ENCODE measurements around the gene RASGRP3.

RASGRP3 gene

DNA sequence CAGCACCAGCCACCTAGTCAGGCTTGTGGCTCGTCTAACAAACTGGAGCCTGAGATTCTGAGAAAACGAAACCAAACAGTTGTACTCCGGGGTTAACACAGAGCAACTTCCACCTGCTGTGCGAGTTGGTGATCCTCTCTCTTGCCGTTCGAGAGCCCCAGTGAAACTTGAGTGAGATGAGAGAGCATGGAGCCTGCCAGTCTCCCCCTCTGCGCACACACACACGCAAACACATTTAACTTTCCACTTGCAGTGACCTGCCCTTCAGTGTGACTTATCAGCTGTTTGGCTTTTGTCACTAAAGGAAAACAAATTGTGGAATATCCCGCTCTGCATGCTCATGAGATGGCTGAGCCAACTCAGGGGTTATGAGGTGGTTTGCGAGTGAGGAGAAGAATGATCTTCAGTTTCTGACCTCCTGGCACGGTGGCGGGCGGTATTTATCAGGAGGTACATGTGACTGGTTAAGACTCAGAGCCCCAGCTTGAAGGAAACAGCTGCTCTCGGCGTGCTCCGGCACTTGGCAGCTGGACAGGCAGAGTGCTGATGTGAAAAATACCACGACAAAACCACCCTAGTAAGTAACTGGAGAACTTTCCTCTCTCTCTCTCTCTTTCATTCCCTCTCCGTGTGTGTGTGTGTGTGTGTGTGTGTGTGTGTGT, at the start of gene RASGRP3:
Gene RASGRP3 (plus strand): TSS at position 519 of the 662 bp plus-strand sequence. CDS start 38,488 bp downstream, outside the sequence.
- TF ChIP-seq CTCF (IDR thresholded peaks at IDR 0.05; ENCODE audit: borderline replicate concordance, insufficient read depth, low read depth, low read length), result no peak
- peak within 1 kb of the TSS; percentile 55 for H3K4me3 ChIP-seq (ENCODE audit: low read depth, low read length)

DNA sequence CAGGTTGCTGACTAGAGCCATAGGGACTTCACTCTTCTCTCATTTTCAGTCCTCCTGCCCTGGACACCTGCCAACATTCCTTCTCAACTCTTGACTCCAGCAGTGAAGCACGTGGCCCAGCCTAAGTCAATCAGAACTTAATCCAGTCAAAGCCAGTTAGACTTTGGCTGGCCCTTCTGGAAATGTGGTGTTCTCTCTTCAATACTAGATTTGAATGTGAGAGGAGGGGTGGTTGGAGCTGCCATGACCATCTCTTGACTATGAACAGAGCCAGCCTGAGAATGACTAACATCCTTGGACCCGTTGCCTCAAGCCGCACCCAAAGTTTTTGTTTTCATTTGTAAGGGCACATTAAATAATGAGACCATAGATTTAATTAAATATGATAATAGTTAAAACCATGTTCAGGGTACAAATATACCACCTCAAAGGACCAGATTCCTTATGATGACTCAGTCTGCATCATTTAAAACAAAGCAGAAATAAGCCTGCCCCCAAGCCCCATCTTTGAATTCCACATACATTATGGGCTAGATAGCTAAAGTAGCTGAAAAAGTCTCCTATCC, 49.7 kb upstream of the RASGRP3 start:
- no peak overlapping the region for H3K4me3 ChIP-seq (ENCODE audit: low read depth, low read length)
- TF ChIP-seq CTCF (IDR thresholded peaks at IDR 0.05; ENCODE audit: borderline replicate concordance, insufficient read depth, low read depth, low read length), result no peak

DNA sequence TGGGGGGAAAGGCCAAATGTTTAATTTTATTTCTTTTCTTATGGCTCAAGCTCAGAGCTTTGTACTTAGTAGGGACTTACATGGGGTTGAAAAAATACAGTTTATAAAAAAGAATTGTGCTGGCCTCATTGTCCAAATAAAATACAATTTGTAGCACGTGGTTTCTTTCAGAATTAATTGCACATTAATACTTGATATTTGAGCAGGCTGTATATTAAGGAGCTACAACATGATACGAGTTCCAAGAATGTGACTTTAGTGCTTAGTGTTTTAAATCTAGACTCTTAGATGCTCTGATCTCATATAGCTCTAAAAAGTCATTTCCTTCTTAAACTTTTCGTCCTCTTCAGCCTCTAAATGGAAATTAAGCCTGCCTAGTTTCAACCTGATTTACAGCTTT, 46.4 kb upstream of the RASGRP3 start:
- no peak for TF ChIP-seq CTCF (IDR thresholded peaks at IDR 0.05; ENCODE audit: borderline replicate concordance, insufficient read depth, low read depth, low read length)

DNA sequence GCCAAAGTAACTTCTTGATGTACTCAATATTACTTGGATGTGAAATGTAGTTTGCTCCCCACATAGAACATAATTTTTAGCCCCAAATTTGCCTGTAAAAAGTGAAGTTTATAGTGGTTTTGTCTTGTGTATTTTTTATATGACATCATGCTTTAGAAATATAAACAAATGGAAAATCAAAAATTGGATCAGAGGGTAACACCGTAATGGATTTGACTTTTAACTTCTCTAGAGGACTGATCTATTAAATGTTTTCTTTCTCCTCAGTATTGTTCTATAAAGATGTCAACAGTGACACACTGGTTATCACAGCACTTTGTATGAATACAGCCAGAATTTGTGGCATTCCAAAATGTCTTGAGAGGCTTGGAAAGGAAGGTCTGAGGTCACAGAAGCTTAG, 45.6 kb upstream of the RASGRP3 start:
- no peak overlapping the region for H3K4me3 ChIP-seq (ENCODE audit: low read depth, low read length)
- TF ChIP-seq CTCF (IDR thresholded peaks at IDR 0.05; ENCODE audit: borderline replicate concordance, insufficient read depth, low read depth, low read length), result no peak

More for the DNA sequence above, 46.4 kb upstream of the RASGRP3 start:
- H3K4me3 ChIP-seq (ENCODE audit: low read depth, low read length), result no peak overlapping the region

GRCh38 chr2:33432871-33433270, 43.6 kb upstream of the RASGRP3 start:
- TF ChIP-seq CTCF (IDR thresholded peaks at IDR 0.05; ENCODE audit: borderline replicate concordance, insufficient read depth, low read depth, low read length), result no peak
- H3K4me3 ChIP-seq (ENCODE audit: low read depth, low read length), result no peak overlapping the region

DNA sequence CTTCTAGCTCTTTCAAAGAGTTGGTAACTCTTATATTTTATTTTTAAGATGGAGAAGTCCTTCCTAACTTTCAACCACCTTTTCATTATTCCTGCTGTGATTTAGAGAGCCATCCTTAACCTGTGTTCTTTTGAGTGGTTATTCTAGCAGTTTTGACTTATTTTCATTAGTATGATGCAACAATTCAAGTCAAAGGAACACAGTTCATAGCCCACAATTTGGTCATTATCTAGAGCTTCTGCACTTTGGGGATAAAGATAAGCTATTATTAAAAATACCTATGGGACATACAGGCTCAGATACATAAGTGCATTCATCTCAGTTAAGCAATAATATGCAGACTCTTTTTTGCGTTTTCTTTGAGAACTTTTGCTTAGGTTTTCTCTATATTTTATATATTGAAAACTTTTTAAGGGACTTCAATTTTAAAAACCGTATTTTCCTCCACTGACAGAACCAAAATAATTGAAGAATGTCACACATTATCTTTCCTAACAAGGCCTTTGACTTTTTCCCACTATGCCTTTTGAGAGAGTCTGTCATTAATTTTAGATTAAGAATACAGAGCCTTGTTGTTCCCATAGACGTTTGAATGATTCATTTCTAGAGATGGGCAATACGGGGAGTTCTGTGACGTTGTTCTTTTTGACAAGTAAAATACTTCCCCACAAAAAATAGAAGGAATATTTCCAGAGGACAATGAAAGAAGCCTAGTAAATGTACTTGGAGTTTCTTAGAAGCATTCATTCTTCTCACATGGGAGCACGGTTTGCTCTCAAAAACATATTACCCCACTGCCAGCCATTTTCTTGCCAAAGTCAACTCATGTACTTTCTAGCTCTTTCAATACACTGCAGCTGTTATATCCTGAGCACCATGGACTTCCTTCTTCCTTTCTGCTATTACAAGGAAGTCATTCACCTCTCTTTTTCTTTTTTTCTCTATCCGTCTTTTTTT, 42.9 kb upstream of the RASGRP3 start:
- H3K4me3 ChIP-seq (ENCODE audit: low read depth, low read length), result no peak overlapping the region
- no peak for TF ChIP-seq CTCF (IDR thresholded peaks at IDR 0.05; ENCODE audit: borderline replicate concordance, insufficient read depth, low read depth, low read length)

All from GM12875 (cell line).